H1 (cell line): ENCODE results near the gene GFOD1.

Experiments
- ASH2L ChIP-seq: fragments of 200-600, 300-600 bp; sonication (generic); IDR thresholded peaks from one replicate; pipeline ENCODE4 v1.7.1; 2017; ENCODE audit warnings: low read length
- BCL11A ChIP-seq, 2 experiments: IDR thresholded peaks; one replicate each; pipeline ENCODE4 v1.6.1; 2011; ENCODE audit warnings: low read depth in 2 of 2, low read length in 2 of 2, mild to moderate bottlenecking in 2 of 2
- CEBPB ChIP-seq: IDR thresholded peaks from 2 replicates; pipeline ENCODE4 v1.6.1; 2012; ENCODE audit warnings: low read depth, low read length
- EP300 ChIP-seq, 2 experiments: IDR thresholded peaks; 1 replicate in 1 of 2; 2 replicates in 1 of 2; pipeline ENCODE4 v1.6.1; 2011 to 2012; ENCODE audit warnings: low read depth in 2 of 2, low read length in 2 of 2, mild to moderate bottlenecking in 2 of 2, borderline replicate concordance in 1 of 2, inconsistent platforms in 1 of 2, moderate library complexity in 1 of 2
- EZH2 ChIP-seq: fragments of 200-600 bp; sonication (generic); IDR thresholded peaks from 2 replicates; pipeline ENCODE4 v1.7.1; 2012; ENCODE audit warnings: low read depth, mild to moderate bottlenecking, moderate library complexity, low read length, inconsistent platforms; ENCODE audit not compliant: severe bottlenecking
- GABPA ChIP-seq: IDR thresholded peaks from 2 replicates; pipeline ENCODE4 v1.6.1; 2011; ENCODE audit warnings: mild to moderate bottlenecking, low read length, moderate library complexity, borderline replicate concordance; ENCODE audit not compliant: insufficient read depth
- NRF1 ChIP-seq: IDR thresholded peaks from 2 replicates; pipeline ENCODE4 v1.6.1; 2011; ENCODE audit warnings: mild to moderate bottlenecking, low read depth, low read length, improper control_type of control experiment
- POLR2A ChIP-seq, 2 experiments: IDR thresholded peaks; 1 replicate in 1 of 2; 2 replicates in 1 of 2; pipeline ENCODE4 v1.6.1; 2011; ENCODE audit warnings: low read depth in 2 of 2, low read length in 2 of 2, mild to moderate bottlenecking in 2 of 2; ENCODE audit errors: control extremely low read depth in 1 of 2
- RXRA ChIP-seq: IDR thresholded peaks from 2 replicates; pipeline ENCODE4 v1.6.1; 2011; ENCODE audit warnings: low read depth, mild to moderate bottlenecking, low read length, moderate library complexity; ENCODE audit not compliant: insufficient read depth
- SIN3A ChIP-seq, 2 experiments: IDR thresholded peaks in 1 of 2; conservative IDR thresholded peaks in 1 of 2; 2 replicates each; pipeline ENCODE4 v1.6.1; 2011 to 2012; ENCODE audit warnings: low read length in 2 of 2, improper control_type of control experiment in 1 of 2, low read depth in 1 of 2, mild to moderate bottlenecking in 1 of 2
- TEAD4 ChIP-seq: IDR thresholded peaks from 2 replicates; pipeline ENCODE4 v1.6.1; 2012; ENCODE audit warnings: low read depth, low read length, inconsistent platforms, mixed read lengths
- ZNF274 ChIP-seq: IDR thresholded peaks from 2 replicates; pipeline ENCODE4 v1.7.0; 2012; ENCODE audit warnings: low read length, borderline replicate concordance; ENCODE audit errors: extremely low read depth
- TF ChIP-seq, protein P1 (sequence below), 3 experiments: IDR thresholded peaks; 1 replicate in 2 of 3; 2 replicates in 1 of 3; pipeline versions ENCODE4 v1.5.1 to v1.6.1; 2011; ENCODE audit warnings: low read length in 3 of 3, mild to moderate bottlenecking in 3 of 3, inconsistent platforms in 2 of 3, low read depth in 1 of 3, moderate library complexity in 1 of 3; ENCODE audit not compliant: insufficient read depth in 1 of 3; ENCODE audit errors: control extremely low read depth in 1 of 3
- TF ChIP-seq, protein P2 (sequence below): IDR thresholded peaks from 2 replicates; pipeline ENCODE4 v1.6.1; 2012; ENCODE audit warnings: low read length, inconsistent platforms

DNA sequence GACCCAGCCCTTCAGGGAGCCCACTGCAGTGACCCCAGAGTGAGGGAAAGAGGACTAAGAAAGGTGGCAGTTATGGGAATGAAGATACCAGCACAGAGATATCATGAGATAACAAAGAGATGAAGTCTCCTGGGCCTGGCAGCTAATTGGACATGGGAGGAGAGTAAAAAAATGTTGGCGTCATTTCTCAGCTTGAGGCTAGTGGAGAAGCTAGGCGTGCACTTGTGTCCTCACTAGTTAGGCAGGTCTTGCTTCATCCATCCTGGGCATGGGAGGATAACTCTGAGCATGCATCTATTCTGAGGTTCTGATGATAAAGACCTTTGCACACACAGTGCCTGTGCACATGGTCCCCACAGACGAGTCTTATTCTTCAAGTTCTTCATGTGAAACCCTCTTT is 4.1 kb upstream of the GFOD1 start:
- no peak for TF ChIP-seq GABPA
- TF ChIP-seq, protein P1, sequence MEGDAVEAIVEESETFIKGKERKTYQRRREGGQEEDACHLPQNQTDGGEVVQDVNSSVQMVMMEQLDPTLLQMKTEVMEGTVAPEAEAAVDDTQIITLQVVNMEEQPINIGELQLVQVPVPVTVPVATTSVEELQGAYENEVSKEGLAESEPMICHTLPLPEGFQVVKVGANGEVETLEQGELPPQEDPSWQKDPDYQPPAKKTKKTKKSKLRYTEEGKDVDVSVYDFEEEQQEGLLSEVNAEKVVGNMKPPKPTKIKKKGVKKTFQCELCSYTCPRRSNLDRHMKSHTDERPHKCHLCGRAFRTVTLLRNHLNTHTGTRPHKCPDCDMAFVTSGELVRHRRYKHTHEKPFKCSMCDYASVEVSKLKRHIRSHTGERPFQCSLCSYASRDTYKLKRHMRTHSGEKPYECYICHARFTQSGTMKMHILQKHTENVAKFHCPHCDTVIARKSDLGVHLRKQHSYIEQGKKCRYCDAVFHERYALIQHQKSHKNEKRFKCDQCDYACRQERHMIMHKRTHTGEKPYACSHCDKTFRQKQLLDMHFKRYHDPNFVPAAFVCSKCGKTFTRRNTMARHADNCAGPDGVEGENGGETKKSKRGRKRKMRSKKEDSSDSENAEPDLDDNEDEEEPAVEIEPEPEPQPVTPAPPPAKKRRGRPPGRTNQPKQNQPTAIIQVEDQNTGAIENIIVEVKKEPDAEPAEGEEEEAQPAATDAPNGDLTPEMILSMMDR (IDR thresholded peaks at IDR 0.05; ENCODE audit: control extremely low read depth in 1 of 3, insufficient read depth in 1 of 3, low read depth in 1 of 3, low read length in 3 of 3): no peak
- no peak for TF ChIP-seq EP300 (IDR thresholded peaks at IDR 0.05; ENCODE audit: borderline replicate concordance in 1 of 2, low read depth in 2 of 2, low read length in 2 of 2)
- TF ChIP-seq EZH2: no peak
- TF ChIP-seq BCL11A (IDR thresholded peaks at IDR 0.05; ENCODE audit: low read depth in 2 of 2, low read length in 2 of 2): no peak
- no peak for TF ChIP-seq POLR2A (IDR thresholded peaks at IDR 0.05; ENCODE audit: control extremely low read depth in 1 of 2, low read depth in 2 of 2, low read length in 2 of 2)
- no peak for TF ChIP-seq ASH2L
- no peak for TF ChIP-seq CEBPB
- TF ChIP-seq SIN3A (conservative IDR thresholded peaks at IDR 0.05 in 1 of 2, IDR thresholded peaks at IDR 0.05 in 1 of 2; ENCODE audit: low read depth in 1 of 2, low read length in 2 of 2): no peak
- no peak for TF ChIP-seq RXRA
- TF ChIP-seq ZNF274: no peak
- no peak for TF ChIP-seq NRF1
- TF ChIP-seq, protein P2, sequence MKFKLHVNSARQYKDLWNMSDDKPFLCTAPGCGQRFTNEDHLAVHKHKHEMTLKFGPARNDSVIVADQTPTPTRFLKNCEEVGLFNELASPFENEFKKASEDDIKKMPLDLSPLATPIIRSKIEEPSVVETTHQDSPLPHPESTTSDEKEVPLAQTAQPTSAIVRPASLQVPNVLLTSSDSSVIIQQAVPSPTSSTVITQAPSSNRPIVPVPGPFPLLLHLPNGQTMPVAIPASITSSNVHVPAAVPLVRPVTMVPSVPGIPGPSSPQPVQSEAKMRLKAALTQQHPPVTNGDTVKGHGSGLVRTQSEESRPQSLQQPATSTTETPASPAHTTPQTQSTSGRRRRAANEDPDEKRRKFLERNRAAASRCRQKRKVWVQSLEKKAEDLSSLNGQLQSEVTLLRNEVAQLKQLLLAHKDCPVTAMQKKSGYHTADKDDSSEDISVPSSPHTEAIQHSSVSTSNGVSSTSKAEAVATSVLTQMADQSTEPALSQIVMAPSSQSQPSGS: no peak
- TF ChIP-seq TEAD4: no peak
